Measurements from ENCODE around the gene REV1.
"Not testable (repeated sequence)": the region's sequence is repeated elsewhere in the genome, so short reads cannot be mapped to it uniquely, and the experiment has no call there.

- not testable (repeated sequence) for TF ChIP-seq CTCF (conservative IDR thresholded peaks at IDR 0.05; ENCODE audit: low read length); EZH2phosphoT487 (IDR thresholded peaks at IDR 0.05; ENCODE audit: borderline replicate concordance, low read depth, low read length)
These were observed 14.7 kb downstream of the REV1 start for GRCh38 chr2:99475095-99475494.
